NCI-H2081 treated with DMSO at 0.1 percent for 48 hours (cell line): ENCODE data around the gene CNPY4.

ENCODE experiments used
- DNase-seq: peaks from one replicate; lab custom pipeline; 2025; lab: John Stamatoyannopoulos, UW

Gene CNPY4

DNA sequence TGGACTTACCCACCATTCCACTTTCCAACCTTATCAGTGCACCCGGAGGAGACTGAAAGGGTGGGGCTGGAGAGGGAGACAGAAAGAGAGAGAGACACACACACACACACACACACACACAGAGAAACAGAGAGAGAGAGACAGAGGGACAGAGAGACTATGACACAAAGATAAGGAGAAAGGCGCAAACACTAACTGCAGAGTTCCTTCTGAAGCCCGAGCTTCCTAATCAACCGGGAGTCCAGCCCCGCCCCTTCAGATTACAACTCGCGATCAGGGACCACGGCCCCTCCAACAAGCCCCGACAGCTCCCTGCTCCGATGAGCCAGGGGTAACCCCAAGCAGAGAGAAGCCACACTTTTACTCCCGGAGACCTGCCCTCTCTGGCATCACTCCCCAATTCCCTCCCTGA, 48.5 kb downstream of the CNPY4 start:
- no peak for DNase-seq

GRCh38 chr7:100169147-100169850, 49.9 kb downstream of the CNPY4 start:
- DNase-seq = no peak

DNA sequence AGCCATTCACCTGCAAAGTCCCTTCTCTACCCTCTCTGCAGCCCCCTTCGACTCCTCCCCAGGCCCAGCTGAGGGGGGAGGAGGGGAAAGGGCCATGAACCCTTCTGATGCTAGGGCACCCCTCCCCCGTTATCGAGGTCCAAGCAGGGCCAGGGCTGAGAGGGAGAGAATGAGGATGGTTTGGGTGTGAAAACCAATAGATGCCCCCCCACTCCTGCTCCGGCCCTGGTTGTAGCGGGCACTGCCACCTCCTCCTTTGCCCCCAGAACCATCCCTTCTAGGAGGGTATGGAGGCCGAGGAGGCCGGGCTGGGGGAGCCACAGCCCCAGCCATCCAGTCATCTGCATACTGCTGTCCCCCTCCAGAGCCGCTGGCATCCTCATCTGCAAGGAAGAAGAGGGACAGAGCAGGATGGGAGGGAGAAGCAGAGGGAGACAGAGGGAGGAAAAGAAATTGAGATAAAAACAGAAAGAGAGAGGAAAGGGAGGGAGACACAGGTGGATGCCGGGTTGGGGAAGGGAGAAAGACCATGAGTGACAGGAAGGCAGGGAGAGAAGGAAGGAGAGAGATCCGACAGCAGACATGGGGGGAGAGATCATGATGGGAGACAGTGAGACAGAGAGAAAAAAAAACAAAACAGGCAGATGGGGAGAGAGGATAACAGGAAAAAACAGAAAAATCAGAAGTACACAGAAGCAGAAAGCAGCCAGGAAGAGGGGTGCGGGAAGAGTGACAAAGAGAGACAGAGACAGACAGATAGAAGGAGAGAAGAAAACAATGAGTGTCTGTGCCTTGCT, 50.9 kb downstream of the CNPY4 start:
- no peak for DNase-seq

GRCh38 chr7:100171087-100171681, 51.8 kb downstream of the CNPY4 start:
- DNase-seq = no peak

GRCh38 chr7:100171840-100172239, 52.4 kb downstream of the CNPY4 start:
- no peak for DNase-seq

GRCh38 chr7:100173806-100174495, 54.5 kb downstream of the CNPY4 start:
- no peak for DNase-seq

GRCh38 chr7:100174582-100174981, 55.1 kb downstream of the CNPY4 start:
- DNase-seq = no peak
